Heart right ventricle (tissue), 16 donors: ENCODE measurements around the gene SEC23A. TPM values are rescaled to one million over a fixed set of nuclear protein-coding genes. Genes with fewer than 3 reads are reported as not detected.

Source experiments
- ATAC-seq, 8 donors: fragments of 200-7000 bp; cut with Tn5 transposase; one replicate each; pipeline ENCODE4 v1.9.1; 2020; ENCODE audit warnings: mild to moderate bottlenecking in 8 of 8, moderate library complexity in 8 of 8, moderate number of reproducible peaks in 1 of 8
- DNase-seq, 2 donors: peaks; one replicate each; pipeline ENCODE4 v3.0.0-alpha.2; 2020
- H3K27ac ChIP-seq, 10 donors: fragments of 200-600 bp; sonication (generic) in 2 of 10; one replicate each; pipeline versions ENCODE4 v1.5.0 to v1.8.0; 2020 to 2022; ENCODE audit warnings: mild to moderate bottlenecking in 3 of 10
- H3K27me3 ChIP-seq, 7 donors: fragments of 200-600 bp; one replicate each; pipeline ENCODE4 v1.8.0; 2021 to 2022; ENCODE audit warnings: mild to moderate bottlenecking in 2 of 7
- H3K36me3 ChIP-seq, 9 donors: fragments of 200-600 bp; sonication (generic) in 1 of 9; one replicate each; pipeline versions ENCODE4 v1.5.0 to v1.8.0; 2020 to 2022; ENCODE audit warnings: mild to moderate bottlenecking in 2 of 9
- H3K4me1 ChIP-seq, 9 donors: fragments of 200-600 bp; sonication (generic) in 1 of 9; one replicate each; pipeline versions ENCODE4 v1.5.0 to v1.8.0; 2020 to 2022; ENCODE audit warnings: mild to moderate bottlenecking in 4 of 9
- H3K4me3 ChIP-seq, 10 donors: fragments of 200-600 bp; sonication (generic) in 2 of 10; one replicate each; pipeline versions ENCODE4 v1.5.0 to v1.8.0; 2020 to 2022; ENCODE audit warnings: mild to moderate bottlenecking in 7 of 10, moderate library complexity in 2 of 10
- H3K9me3 ChIP-seq, 11 donors: fragments of 200-600 bp in 10 of 11; sonication (generic) in 2 of 11; one replicate each; pipeline versions ENCODE4 v1.5.0 to v1.8.0; 2013 to 2022; ENCODE audit warnings: mild to moderate bottlenecking in 2 of 11, control low read depth in 1 of 11, moderate library complexity in 1 of 11
- WGBS, 2 donors: extraction: QIAGEN DNeasy Blood & Tissue Kit; methylation state at CpG; one replicate each; pipeline ENCODE4 v1.1.7; 2013; ENCODE audit warnings: inconsistent platforms in 1 of 2; 5-methylcytosine and 5-hydroxymethylcytosine counted together
- intact Hi-C, 10 donors: fragments of 100-400 bp; cut with DNase I; formaldehyde crosslinking; loops; one replicate each; pipeline versions ENCODE4 v1.11.1 to v1.14.2; 2022
- polyA plus RNA-seq, 2 donors: library from polyadenylated mRNA; stranded (reverse); fragments of 200-250 nt; gene quantifications; one replicate each; pipeline ENCODE4 v1.2.3, GENCODE V29; 2013
- total RNA-seq, 10 donors: library from RNA; stranded (reverse); fragmentation: NEBNext Ultra II Directional in 3 of 10; extraction: Animal tissue kit (Norgen Biotek cat#: 25700) in 3 of 10; gene quantifications; one replicate each; pipeline versions ENCODE4 v1.2.1 to v1.2.4, GENCODE V29; 2021 to 2023
- TF ChIP-seq, protein P1 (sequence below), 9 donors: fragments of 200-600 bp; sonication (generic) in 2 of 9; IDR thresholded peaks; one replicate each; pipeline versions ENCODE4 v1.5.0 to v1.8.0; 2021 to 2022; ENCODE audit warnings: antibody characterized with exemption in 9 of 9, mild to moderate bottlenecking in 5 of 9, moderate library complexity in 1 of 9
- donor health status: Arrhythmogenic right ventricular cardiomyopathy.
- donor health status: ischemic (EF 13 %, LVEDD 7.1; RV severe dilation, severe dysfunction).
- donor health status: healthy with polysubstance abuse.
- donor health status: DM: no; HTN: yes; CAD: no.
- donor health status: DM: no; HTN: no; CAD: no.
- donor health status: ischemic (EF 25% LVEDD 6.9; RV normal size, moderate dysfunction).
- donor health status: ischemic (EF 25% LVEDD 5.7; RV mildly dilated, moderate dysfunction).
- donor health status: healthy.
- donor health status: DM: yes; HTN: yes; CAD: no.
- donor health status: Ischemic cardiomyopathy.
- donor health status: ischemic (EF 35%, LVEDD 5.7; RV mildly dilated, moderate dysfunction).
- donor health status: nonischemic (EF 11% LVEDD 7.7; RV severe dilation, severe dysfunction).
- donor health status: DM: yes; HTN: yes; CAD: no.
- donor health status: PGD.
- donor health status: ischemic (EF 29% LVEDD 5.4; RV normal size, mild dysfunction).
- donor health status: nonischemic (EF 23%, LVEDD 6.1; RV moderate dilation, normal function).

The SEC23A gene
- total and polyA plus RNA-seq, 12 donors, result 12.1 to 113 (median 80.6) TPM

DNA sequence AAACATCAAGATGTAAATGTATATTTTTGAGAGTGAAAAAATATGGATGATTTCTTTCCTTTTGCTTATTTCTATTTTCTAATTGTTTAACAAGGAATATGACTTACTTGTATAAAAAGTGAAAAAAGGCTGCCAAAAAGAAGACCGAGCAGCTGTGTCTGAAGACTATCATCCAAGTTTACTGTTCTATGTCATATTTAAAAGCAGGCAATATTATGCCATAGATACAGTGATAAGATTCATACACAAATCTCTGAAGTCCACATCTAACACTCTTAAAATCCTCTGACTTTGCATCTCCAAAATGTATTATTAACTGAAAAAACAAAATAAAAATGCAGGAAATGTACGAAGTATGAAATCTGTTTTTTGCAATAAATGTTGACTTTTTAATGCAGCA, 109.1 kb downstream of the SEC23A start:
- Histone ChIP-seq H3K4me1 (peaks cover 0 to 70% (median 21%) of the 10 kb centered on the region in 9 donors), H3K27ac (peak overlapping the region in 6 of 10 donors; percentile 5 to 79 (median 62)), H3K4me3 (no peak overlapping the region), H3K9me3 (no peaks in the 10 kb centered on the region), H3K27me3 (no peaks in the 10 kb centered on the region), H3K36me3 (no peaks in the 10 kb centered on the region)
- TF ChIP-seq, protein P1, sequence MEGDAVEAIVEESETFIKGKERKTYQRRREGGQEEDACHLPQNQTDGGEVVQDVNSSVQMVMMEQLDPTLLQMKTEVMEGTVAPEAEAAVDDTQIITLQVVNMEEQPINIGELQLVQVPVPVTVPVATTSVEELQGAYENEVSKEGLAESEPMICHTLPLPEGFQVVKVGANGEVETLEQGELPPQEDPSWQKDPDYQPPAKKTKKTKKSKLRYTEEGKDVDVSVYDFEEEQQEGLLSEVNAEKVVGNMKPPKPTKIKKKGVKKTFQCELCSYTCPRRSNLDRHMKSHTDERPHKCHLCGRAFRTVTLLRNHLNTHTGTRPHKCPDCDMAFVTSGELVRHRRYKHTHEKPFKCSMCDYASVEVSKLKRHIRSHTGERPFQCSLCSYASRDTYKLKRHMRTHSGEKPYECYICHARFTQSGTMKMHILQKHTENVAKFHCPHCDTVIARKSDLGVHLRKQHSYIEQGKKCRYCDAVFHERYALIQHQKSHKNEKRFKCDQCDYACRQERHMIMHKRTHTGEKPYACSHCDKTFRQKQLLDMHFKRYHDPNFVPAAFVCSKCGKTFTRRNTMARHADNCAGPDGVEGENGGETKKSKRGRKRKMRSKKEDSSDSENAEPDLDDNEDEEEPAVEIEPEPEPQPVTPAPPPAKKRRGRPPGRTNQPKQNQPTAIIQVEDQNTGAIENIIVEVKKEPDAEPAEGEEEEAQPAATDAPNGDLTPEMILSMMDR (IDR thresholded peaks at IDR 0.05), result no peak
- 75 to 77% methylated on average over 2 of the region's 2 CpGs for WGBS, 2 donors
- intact Hi-C loops, result loop anchor here in 4 of 10 donors (5.0 to 10.0 kb wide), 4 partner anchors 109 to 629 kb away; no protein-coding TSS in a partner anchor
- no peak for DNase-seq
- no peak for ATAC-seq

DNA sequence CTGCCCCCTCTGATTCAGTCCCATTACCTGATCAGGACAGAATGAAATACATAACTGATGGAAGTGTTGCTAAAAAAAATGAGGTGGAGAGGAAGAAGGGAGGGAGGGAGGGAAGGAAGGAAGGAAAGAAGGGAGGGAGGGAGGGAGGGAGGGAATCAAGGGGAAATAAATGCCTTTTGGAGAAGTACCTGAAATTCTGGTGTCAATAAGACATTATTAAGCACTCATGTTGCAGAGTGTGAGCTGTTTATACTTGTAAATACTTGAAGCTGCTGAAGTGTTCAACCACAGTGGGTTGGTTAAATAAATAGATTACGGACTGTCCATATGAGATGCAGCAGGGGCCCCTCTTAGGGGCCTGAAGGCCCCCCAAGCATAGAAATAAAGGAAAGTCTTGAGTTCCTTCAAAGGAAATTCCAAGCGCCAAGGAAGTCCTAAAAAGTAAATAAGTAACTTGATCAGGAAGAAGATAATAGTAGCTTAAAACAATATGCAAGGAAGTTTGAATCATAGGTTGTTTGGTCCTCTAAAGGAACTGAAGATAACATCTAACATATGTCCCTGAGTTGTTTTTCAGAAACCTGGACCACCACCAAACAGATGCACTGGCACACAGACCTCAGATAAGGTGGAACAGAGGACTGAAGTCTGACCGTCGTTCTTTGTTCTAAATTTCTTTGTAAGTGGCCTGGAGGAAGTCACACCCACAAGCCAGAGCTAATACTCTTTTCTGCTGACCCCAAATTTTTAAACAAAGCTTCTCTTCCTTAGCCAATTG, 110.8 kb downstream of the SEC23A start:
- intact Hi-C loops, result loop anchor here in 4 of 10 donors (5.0 to 10.0 kb wide), 4 partner anchors 107 to 627 kb away; no protein-coding TSS in a partner anchor

DNA sequence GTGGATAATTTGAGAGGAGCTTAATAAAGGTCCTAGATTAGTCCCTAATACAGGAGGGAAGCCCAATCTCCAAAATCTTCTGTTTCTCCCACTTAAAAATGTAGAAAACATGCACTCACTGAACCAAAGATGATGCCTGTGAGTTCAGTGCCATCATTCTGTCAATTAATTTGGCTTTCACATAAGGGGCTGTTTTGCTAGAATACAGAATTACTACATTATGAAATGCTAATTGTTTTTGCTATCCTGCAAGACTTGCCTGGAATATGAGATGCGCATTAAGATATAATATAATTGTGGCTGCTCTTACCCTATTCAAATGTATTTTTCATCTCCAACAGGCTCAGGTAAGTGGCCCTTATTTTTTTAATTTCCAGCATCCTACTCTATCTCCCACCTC, 111.7 kb downstream of the SEC23A start:
- intact Hi-C loops, result loop anchor here in 4 of 10 donors (5.0 to 10.0 kb wide), 4 partner anchors 106 to 626 kb away; no protein-coding TSS in a partner anchor

More for the DNA sequence above, 110.8 kb downstream of the SEC23A start:
- Histone ChIP-seq H3K4me1 (peaks cover 0 to 70% (median 21%) of the 10 kb centered on the region in 9 donors), H3K36me3 (no peaks in the 10 kb centered on the region), H3K27ac (peak overlapping the region in 5 of 10 donors; percentile 51 to 79 (median 66)), H3K4me3 (no peak overlapping the region), H3K27me3 (no peaks in the 10 kb centered on the region), H3K9me3 (no peaks in the 10 kb centered on the region)
- TF ChIP-seq, protein P1 (IDR thresholded peaks at IDR 0.05), result no peak
- DNase-seq, result peak in 1 of 2 donors; percentile 63
- 53 to 61% methylated on average over 4 of the region's 4 CpGs for WGBS, 2 donors
- ATAC-seq, result peak; percentile 65 to 86 (median 82)

DNA sequence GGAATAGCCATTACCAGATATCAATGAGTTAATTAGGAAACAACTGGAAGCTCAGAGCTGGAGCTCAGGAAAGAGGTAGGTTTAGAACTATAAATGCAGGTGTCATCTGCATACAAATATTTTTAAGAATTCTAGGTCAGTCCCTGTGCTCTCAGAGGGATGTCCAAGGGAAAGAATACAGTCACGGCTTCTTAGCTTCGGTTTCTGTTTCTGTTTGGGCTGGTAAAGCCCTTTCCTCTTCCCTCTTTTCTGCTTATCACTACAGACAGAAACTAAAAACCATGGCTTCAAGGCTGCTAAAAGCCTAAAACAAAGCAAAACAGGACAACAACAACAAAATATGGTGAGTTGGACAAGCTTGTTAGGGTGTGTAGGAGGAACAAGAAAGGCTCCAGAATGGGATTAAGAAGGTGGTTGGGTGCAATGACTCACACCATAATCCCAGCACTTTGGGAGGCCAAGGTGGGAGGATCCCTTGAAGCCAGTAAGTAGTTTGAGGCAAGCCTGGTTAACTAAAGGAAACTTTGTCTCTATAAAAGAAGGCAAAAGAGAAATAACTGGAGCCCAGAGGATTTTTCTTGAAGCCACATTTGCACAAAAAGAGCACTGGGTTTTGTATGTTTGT, 113.0 kb downstream of the SEC23A start:
- no peaks in the 10 kb centered on the region for H3K27me3 ChIP-seq
- DNase-seq (no peak), ATAC-seq (peak in 1 of 8 donors; percentile 41)
- H3K27ac ChIP-seq, result peak overlapping the region in 7 of 10 donors; percentile 7 to 79 (median 51)
- no peaks in the 10 kb centered on the region for H3K9me3 ChIP-seq
- peaks cover 0 to 55% (median 15%) of the 10 kb centered on the region in 9 donors for H3K4me1 ChIP-seq
- peak overlapping the region in 2 of 10 donors; percentile 4 to 18 for H3K4me3 ChIP-seq
- intact Hi-C loops, result loop anchor here in 4 of 10 donors (5.0 to 10.0 kb wide), 4 partner anchors 105 to 625 kb away; no protein-coding TSS in a partner anchor
- H3K36me3 ChIP-seq, result no peaks in the 10 kb centered on the region
- TF ChIP-seq, protein P1 (IDR thresholded peaks at IDR 0.05), result no peak
- 45 to 71% methylated on average over 2 of the region's 2 CpGs for WGBS, 2 donors

More for the DNA sequence above, 111.7 kb downstream of the SEC23A start:
- Histone ChIP-seq H3K4me1 (peaks cover 0 to 67% (median 21%) of the 10 kb centered on the region in 9 donors), H3K9me3 (no peaks in the 10 kb centered on the region), H3K4me3 (no peak overlapping the region), H3K27ac (peak overlapping the region in 6 of 10 donors; percentile 42 to 79 (median 52)), H3K36me3 (no peaks in the 10 kb centered on the region), H3K27me3 (no peaks in the 10 kb centered on the region)
- ATAC-seq (no peak), DNase-seq (no peak)
- TF ChIP-seq, protein P1 (IDR thresholded peaks at IDR 0.05), result no peak
- WGBS, 2 donors, result 97 to 98% methylated on average over 1 of the region's 1 CpG
